OCI-LY3 (cell line): ENCODE data around the gene RHNO1.

Experiments used
- CTCF ChIP-seq: fragments of 200-600, 300-600 bp; sonication (generic); IDR thresholded peaks from 2 replicates; pipeline ENCODE4 v1.5.1; 2014; ENCODE audit warnings: antibody characterized with exemption, low read length, low read depth
- EZH2phosphoT487 ChIP-seq: fragments of 200-600 bp; shearing (Covaris generic); IDR thresholded peaks from 2 replicates; pipeline ENCODE4 v1.6.1; 2018; ENCODE audit warnings: antibody characterized with exemption, mixed run types, low read depth

DNA sequence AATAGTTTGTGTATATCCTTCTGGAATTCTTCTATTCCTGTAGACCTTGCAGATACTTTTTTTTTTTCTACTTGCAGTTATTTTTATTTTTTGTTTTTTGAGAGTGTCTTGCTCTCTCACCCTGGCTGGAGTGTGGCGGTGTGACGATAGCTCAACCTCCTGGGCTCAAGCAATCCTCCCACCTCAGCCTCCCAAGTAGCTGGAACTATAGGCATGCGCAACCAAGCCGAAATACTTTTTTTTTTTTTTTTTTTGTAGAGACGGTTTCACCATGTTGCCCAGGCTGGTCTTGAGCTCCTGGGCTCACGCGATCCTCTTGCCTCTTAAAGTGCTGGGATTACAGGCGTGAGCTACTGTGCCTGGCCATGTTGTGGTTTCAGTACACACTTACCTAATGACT, 23.6 kb downstream of the RHNO1 start:
- TF ChIP-seq CTCF (no peak), EZH2phosphoT487 (no peak)
